GM12874 (cell line): ENCODE measurements around the gene TECPR2.

Experiments
- TF ChIP-seq, protein P1 (sequence below): IDR thresholded peaks from 2 replicates; pipeline ENCODE4 v1.5.1; 2011; ENCODE audit warnings: low read depth, mild to moderate bottlenecking, control low read depth, low read length, moderate library complexity; ENCODE audit not compliant: insufficient read depth

The TECPR2 gene, protein sequence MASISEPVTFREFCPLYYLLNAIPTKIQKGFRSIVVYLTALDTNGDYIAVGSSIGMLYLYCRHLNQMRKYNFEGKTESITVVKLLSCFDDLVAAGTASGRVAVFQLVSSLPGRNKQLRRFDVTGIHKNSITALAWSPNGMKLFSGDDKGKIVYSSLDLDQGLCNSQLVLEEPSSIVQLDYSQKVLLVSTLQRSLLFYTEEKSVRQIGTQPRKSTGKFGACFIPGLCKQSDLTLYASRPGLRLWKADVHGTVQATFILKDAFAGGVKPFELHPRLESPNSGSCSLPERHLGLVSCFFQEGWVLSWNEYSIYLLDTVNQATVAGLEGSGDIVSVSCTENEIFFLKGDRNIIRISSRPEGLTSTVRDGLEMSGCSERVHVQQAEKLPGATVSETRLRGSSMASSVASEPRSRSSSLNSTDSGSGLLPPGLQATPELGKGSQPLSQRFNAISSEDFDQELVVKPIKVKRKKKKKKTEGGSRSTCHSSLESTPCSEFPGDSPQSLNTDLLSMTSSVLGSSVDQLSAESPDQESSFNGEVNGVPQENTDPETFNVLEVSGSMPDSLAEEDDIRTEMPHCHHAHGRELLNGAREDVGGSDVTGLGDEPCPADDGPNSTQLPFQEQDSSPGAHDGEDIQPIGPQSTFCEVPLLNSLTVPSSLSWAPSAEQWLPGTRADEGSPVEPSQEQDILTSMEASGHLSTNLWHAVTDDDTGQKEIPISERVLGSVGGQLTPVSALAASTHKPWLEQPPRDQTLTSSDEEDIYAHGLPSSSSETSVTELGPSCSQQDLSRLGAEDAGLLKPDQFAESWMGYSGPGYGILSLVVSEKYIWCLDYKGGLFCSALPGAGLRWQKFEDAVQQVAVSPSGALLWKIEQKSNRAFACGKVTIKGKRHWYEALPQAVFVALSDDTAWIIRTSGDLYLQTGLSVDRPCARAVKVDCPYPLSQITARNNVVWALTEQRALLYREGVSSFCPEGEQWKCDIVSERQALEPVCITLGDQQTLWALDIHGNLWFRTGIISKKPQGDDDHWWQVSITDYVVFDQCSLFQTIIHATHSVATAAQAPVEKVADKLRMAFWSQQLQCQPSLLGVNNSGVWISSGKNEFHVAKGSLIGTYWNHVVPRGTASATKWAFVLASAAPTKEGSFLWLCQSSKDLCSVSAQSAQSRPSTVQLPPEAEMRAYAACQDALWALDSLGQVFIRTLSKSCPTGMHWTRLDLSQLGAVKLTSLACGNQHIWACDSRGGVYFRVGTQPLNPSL (N-terminal part only)

DNA sequence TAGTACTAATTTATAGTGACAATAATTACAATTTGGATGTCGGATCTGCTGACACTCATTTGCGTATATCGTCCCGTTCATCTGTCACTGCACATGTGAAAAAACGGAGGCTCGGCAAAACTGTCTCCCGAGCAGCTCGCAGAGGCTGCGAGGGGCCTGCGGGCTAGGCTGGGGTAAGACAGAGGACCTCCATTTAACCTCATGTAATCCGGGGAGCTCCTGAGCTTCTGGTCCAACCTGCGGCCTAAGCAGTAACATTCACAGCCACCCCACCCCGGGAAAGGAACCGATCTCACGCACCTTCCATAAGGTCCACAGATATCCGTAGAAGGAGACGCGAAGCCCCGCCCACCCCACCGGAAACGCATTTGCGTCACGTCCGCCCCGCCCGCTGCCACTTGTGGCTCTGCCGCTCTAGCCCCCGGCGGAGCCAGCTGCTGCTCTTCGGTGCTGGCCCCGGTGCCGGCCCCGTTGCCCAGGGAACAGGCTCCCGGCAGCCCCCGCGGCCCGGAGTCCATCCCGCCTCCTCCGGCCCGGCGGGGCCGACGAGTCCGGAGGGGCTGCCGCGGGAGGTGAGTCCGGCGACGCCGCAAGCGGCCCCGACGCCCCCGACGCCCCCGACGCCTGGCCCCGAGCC is at the start of gene TECPR2, which contains the start of gene CINP:
Gene TECPR2, plus strand, starts transcription at position 397 of the 637 bp plus-strand sequence. CDS start 13,781 bp downstream, outside the sequence.
Gene CINP, minus strand, starts transcription at position 346 of the 637 bp plus-strand sequence. Its CDS starts 39 bp downstream, at position 307.
- TF ChIP-seq, protein P1, sequence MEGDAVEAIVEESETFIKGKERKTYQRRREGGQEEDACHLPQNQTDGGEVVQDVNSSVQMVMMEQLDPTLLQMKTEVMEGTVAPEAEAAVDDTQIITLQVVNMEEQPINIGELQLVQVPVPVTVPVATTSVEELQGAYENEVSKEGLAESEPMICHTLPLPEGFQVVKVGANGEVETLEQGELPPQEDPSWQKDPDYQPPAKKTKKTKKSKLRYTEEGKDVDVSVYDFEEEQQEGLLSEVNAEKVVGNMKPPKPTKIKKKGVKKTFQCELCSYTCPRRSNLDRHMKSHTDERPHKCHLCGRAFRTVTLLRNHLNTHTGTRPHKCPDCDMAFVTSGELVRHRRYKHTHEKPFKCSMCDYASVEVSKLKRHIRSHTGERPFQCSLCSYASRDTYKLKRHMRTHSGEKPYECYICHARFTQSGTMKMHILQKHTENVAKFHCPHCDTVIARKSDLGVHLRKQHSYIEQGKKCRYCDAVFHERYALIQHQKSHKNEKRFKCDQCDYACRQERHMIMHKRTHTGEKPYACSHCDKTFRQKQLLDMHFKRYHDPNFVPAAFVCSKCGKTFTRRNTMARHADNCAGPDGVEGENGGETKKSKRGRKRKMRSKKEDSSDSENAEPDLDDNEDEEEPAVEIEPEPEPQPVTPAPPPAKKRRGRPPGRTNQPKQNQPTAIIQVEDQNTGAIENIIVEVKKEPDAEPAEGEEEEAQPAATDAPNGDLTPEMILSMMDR = no peak

DNA sequence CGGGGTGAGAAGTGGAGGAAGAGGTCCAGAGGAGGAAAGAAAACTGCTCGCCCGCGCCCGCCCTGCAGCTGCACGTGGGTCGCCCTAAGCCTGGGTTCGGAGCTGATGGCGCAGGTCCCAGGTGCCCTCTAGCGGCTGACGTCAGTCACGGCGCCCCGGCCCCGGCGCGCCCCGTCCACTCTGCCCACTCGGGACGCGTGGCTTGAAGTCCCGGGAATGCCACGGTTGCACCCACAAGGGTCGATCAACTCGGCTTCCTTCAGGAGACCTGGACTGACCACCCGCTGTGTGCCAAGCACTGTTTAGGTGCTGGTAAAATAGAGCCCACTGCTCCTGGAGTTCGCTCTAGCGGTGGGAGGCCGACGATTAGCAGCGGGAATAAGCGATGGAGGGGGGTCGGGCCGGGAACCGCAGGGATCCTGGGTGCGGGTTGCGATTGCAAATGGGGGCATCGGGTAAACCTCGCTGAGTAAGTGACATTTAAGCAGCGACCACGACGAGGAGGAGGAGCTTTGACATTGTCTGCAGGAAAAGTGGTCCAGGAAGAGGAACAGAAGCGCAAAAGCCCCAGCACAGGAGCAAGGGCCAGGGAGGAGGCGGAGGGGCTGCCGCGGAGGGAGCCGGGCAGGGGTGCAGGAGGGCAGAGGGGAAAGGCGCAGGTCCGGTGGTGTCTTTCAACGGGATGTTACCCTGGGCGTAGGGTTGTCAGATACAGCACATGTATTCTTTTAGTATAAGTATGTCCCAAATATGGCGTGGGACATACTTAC is 48.3 kb upstream of the TECPR2 start:
- TF ChIP-seq, protein P1 = peak; percentile 98

DNA sequence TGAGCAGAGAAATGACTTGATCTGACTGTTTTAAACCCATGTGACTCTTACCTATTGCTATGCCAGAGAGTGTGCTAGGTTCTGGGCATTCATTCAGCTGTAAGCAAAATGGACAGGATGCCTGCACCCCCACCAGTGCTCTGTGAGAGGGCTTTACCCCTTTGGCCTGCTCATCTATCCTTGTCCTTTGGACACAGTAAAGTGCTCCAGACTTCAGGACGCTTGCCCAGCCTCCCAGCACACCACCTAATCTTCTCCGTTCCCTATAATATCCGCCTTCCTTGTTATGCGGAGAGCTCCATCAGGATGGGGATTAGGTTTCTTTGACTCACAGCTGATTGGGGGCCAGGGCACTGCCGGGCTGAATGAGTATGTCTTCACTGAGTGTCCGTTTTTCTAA is 47.6 kb upstream of the TECPR2 start:
- TF ChIP-seq, protein P1 = no peak

DNA sequence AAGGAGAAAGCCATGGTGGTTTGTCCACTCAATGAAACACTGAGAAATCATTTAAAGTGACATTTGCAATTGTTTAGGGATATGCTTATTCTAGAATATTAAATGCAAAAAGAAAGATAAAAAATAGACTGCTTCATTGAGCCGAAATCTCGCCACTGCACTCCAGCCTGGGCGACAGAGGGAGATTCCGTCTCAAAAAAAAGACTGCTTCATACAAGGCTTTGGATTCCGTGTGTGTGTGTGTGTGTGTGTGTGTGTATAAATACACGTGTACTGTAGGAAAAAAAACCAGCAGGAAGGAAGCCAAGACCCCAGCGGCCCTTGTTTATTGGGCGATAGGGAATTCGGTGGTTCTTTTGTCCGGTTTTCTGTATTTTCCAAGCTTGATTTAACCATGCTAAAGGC is 46.4 kb upstream of the TECPR2 start:
- TF ChIP-seq, protein P1 = no peak

DNA sequence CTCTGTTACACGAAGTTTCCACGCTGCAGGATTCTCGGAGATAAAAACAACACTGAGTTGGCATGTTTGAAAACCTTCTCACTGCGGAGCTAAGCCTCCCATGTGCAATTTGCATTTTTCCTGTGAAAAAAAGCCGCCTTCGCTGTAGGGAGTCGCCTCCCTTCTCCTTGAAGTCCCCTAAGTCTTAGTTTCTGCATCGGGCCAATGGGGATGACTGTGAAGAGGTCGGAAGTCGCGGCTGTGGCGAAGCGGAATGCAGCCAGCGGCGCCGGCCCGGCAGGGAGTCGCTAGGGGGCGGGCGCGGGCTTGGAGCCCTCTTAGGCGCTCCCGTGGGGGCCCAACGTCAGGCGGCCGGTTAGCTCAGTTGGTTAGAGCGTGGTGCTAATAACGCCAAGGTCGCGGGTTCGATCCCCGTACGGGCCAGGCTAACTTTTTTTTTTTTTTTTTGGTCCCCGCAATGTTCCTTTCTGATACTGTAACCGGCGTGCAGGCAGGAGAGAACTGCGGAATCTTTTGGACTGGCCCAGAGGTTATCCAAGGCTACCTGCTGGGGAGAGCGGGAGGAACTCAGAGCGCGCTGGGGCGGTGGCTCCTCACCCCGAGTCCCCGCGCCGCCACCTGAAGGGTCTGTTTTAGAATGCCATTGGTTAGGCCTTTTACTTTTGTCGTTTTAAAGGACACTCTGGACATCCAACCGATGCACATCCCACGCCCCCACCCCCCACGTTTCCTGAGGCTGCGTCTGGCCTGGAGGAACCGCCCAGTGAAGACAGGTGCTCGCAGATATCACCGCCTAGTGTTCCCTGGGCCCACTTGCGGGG is 45.8 kb upstream of the TECPR2 start:
- TF ChIP-seq, protein P1 = peak; percentile 81
